ENCODE results near the gene FANCM.
A peak's percentile ranks its signal among the peaks of the same experiment; 100 is the strongest.

Gene FANCM

GRCh38 chr14:45181329-45181728 is 45.6 kb downstream of the FANCM start:
- no peak overlapping the region for H3K27ac ChIP-seq
- no peak for TF ChIP-seq CTCF (conservative IDR thresholded peaks at IDR 0.05)

DNA sequence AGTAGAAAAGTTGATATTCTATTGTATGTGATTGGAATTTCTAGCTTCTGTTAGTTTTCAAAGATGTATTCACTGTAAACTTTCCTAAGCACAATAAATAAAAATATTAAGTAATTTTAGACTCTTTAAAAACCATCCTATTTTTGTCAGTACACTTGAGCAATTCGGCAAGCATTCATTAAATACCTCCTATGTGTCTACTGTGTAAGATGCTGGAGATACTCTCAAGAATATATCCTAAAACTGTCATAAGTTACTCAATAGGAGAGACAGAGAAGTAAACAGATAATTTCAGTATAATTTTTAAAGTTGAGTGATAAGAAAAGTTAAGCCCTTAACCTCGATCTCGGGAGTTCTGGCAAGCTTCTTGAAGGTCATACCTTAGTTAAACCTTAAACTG is 46.1 kb downstream of the FANCM start:
- H3K27ac ChIP-seq: no peak overlapping the region
- TF ChIP-seq CTCF (conservative IDR thresholded peaks at IDR 0.05): no peak

GRCh38 chr14:45185100-45185814 is 49.5 kb downstream of the FANCM start:
- TF ChIP-seq CTCF (conservative IDR thresholded peaks at IDR 0.05): no peak
- H3K27ac ChIP-seq: no peak overlapping the region

- peak overlapping the region; percentile 53 for H3K27ac ChIP-seq
- no peak for TF ChIP-seq CTCF (conservative IDR thresholded peaks at IDR 0.05)
Measured at GRCh38 chr14:45194964-45195363, 59.2 kb downstream of the FANCM start.

GRCh38 chr14:45198551-45198950 is 62.8 kb downstream of the FANCM start:
- no peak overlapping the region for H3K27ac ChIP-seq
- TF ChIP-seq CTCF (conservative IDR thresholded peaks at IDR 0.05): no peak

DNA sequence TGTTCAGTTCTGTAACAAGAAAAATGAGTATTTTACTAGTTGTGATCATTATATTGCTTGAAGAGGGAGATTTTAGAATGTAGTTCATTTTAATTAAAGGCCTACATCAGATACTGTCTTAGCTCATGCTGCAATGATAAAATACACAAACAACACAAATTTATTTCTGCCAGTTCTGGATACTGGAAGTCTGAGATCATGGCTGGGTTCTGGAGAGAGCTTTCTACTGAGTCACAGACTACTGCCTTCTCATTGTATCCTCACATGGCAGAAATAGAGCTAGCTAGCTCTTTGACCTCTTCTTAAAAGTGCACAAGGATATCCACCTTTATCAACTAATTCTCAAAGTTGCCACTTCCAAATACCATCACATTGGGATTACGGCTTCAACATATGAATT is 63.5 kb downstream of the FANCM start:
- no peak overlapping the region for H3K27ac ChIP-seq
- no peak for TF ChIP-seq CTCF (conservative IDR thresholded peaks at IDR 0.05)

- TF ChIP-seq CTCF (conservative IDR thresholded peaks at IDR 0.05): peak; percentile 56
- H3K27ac ChIP-seq: no peak overlapping the region
Measured at GRCh38 chr14:45201905-45202304, 66.2 kb downstream of the FANCM start.

Data from VCaP (cell line).